Adrenal gland (tissue), 5 donors: ENCODE measurements around the gene WDR72.

Experiments used
- CTCF ChIP-seq, 6 experiments: fragments of 450-650 bp in 4 of 6; fragments of 200-600 bp in 2 of 6; sonication (generic) in 1 of 6; IDR thresholded peaks; 1 replicate in 5 of 6; 2 replicates in 1 of 6; pipeline versions ENCODE4 v1.5.1 to v1.8.0; 2016 to 2021; ENCODE audit warnings: antibody characterized with exemption in 6 of 6, mild to moderate bottlenecking in 2 of 6, moderate library complexity in 1 of 6
- POLR2A ChIP-seq, 2 donors: fragments of 450-650 bp; IDR thresholded peaks; one replicate each; pipeline ENCODE4 v1.6.1; 2017; ENCODE audit warnings: antibody characterized with exemption in 2 of 2, mild to moderate bottlenecking in 2 of 2, moderate library complexity in 1 of 2
- donor health status: DM: no; HTN: no; CAD: no.

GRCh38 chr15:53658827-53659555, 100.5 kb downstream of the WDR72 start:
- TF ChIP-seq CTCF (IDR thresholded peaks at IDR 0.05), result no peak
- no peak for TF ChIP-seq POLR2A (IDR thresholded peaks at IDR 0.05)
